Activated T-helper 2 cell treated with anti-CD3 and anti-CD28 coated beads, Interferon-gamma antibody, Interleukin-2, Interleukin-4, amounts not matched to agents 10 μg/mL and 5 μg/mL and 100 μg/mL, durations not matched to agents 14 hours and 24 hours and 36 hours (primary cell): ENCODE data around the gene DHRS2. TPM values are rescaled to one million over a fixed set of nuclear protein-coding genes. Genes with fewer than 3 reads are reported as not detected.
A peak's percentile ranks its signal among the peaks of the same experiment; 100 is the strongest.
"Not testable (repeated sequence)": the region's sequence is repeated elsewhere in the genome, so short reads cannot be mapped to it uniquely, and the experiment has no call there.

Source experiments
- DNase-seq: peaks from one replicate; pipeline ENCODE4 v3.0.0; 2021; ENCODE audit warnings: low spot score
- H3K27ac Mint-ChIP-seq: one replicate; pipeline ENCODE4 v1.8.0; 2021; ENCODE audit warnings: mixed read lengths
- H3K27me3 Mint-ChIP-seq: one replicate; pipeline ENCODE4 v1.8.0; 2021; ENCODE audit warnings: low read depth, mixed read lengths
- H3K36me3 Mint-ChIP-seq: one replicate; pipeline ENCODE4 v1.8.0; 2021; ENCODE audit warnings: low read depth, mixed read lengths
- H3K4me1 Mint-ChIP-seq: one replicate; pipeline ENCODE4 v1.8.0; 2021; ENCODE audit warnings: low read depth, mixed read lengths
- H3K4me3 Mint-ChIP-seq: one replicate; pipeline ENCODE4 v1.8.0; 2021; ENCODE audit warnings: low read depth, mild to moderate bottlenecking, moderate library complexity, mixed read lengths
- H3K9me3 Mint-ChIP-seq: one replicate; pipeline ENCODE4 v1.8.0; 2021; ENCODE audit warnings: mixed read lengths
- intact Hi-C: fragments of 100-400 bp; cut with micrococcal nuclease; formaldehyde crosslinking; loops from one replicate; pipeline ENCODE4 v1.15.1; 2023
- total RNA-seq: library from RNA; stranded (reverse); gene quantifications from 2 replicates; pipeline ENCODE4 v1.2.3, GENCODE V29; 2022

DHRS2 gene
- total RNA-seq, 1 donor from 2014 or later: 2.2 TPM

DNA sequence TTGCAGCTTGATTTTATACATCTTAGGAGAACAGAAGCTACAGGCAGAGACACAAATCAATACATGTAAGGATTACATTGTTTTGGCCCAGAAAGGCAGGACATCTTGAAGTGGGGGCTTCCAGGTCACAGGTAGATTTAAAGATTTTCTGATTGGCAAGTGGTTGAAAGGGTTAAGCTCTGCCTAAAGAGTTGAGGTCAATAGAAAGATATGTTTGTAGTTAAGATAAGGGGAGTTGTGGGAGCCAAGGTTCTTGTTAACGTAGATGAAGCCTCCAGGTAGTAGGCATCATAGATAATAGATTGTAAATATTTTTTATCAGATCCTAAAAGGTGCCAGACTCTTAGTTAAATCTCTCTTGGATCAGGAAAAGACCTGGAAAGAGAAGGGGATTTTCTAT lies 5.5 kb upstream of the DHRS2 start:
- Mint-ChIP-seq H3K27me3 (peaks cover 6% of the 10 kb centered on the region), H3K27ac (no peak overlapping the region), H3K4me1 (peaks cover 15% of the 10 kb centered on the region), H3K36me3 (no peaks in the 10 kb centered on the region), H3K9me3 (peaks cover 3% of the 10 kb centered on the region), H3K4me3 (no peak overlapping the region)
- intact Hi-C loops: no loop called here
- DNase-seq: no peak

GRCh38 chr14:23631234-23631633 lies 4.9 kb upstream of the DHRS2 start:
- DNase-seq: no peak
- no peak overlapping the region for H3K4me3 Mint-ChIP-seq
- H3K36me3 Mint-ChIP-seq: no peaks in the 10 kb centered on the region
- H3K9me3 Mint-ChIP-seq: no peaks in the 10 kb centered on the region
- intact Hi-C loops: no loop called here
- peaks cover 6% of the 10 kb centered on the region for H3K27me3 Mint-ChIP-seq
- peaks cover 15% of the 10 kb centered on the region for H3K4me1 Mint-ChIP-seq
- no peak overlapping the region for H3K27ac Mint-ChIP-seq

- intact Hi-C loops: loop anchor here (1.0 kb wide), 1 partner anchor 43 kb away; no protein-coding TSS in a partner anchor
- Mint-ChIP-seq H3K36me3 (no peaks in the 10 kb centered on the region), H3K9me3 (no peaks in the 10 kb centered on the region), H3K27ac (peak overlapping the region; percentile 0), H3K27me3 (peaks cover 4% of the 10 kb centered on the region), H3K4me1 (peaks cover 15% of the 10 kb centered on the region), H3K4me3 (no peak overlapping the region)
- DNase-seq: peak; percentile 52
These were observed 4.3 kb upstream of the DHRS2 start for GRCh38 chr14:23631702-23632460.

DNA sequence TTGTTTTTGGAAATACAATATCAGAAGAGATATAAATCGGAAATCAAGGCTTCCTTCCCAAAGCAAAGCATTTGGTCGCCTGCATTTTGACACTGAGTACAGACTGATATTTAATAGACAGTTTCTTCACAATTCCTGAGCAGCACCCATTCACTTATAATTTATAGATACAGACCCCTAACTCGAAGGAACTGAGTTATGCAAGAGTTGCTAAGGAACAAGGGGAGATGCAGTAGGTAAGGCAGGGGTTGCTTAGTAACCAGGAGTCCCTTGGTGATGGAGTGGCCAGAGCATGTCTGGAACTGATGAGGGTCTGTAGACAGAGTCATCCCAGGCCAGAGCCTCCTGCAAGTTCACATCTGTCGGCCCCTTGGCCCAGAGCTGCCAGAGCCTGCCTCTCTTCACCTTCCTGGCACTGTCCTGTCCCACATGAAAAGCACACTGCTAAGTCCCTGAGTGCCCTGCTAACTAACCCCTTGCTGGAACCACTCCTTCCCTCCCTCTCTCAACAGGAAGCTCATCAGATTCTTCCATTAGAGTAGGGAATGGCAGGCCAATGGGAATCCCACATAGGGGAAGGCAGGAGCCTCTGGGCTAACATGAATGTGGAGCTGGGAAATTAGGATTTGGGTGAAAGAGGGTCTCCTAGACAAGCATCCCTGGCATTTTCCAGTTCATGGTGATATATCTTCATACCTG lies 3.6 kb upstream of the DHRS2 start:
- Mint-ChIP-seq H3K36me3 (no peaks in the 10 kb centered on the region), H3K9me3 (no peaks in the 10 kb centered on the region), H3K4me1 (peaks cover 15% of the 10 kb centered on the region), H3K27ac (no peak overlapping the region), H3K4me3 (no peak overlapping the region), H3K27me3 (peaks cover 4% of the 10 kb centered on the region)
- intact Hi-C loops: loop anchor here (1.0 kb wide), 1 partner anchor 43 kb away; no protein-coding TSS in a partner anchor
- no peak for DNase-seq

DNA sequence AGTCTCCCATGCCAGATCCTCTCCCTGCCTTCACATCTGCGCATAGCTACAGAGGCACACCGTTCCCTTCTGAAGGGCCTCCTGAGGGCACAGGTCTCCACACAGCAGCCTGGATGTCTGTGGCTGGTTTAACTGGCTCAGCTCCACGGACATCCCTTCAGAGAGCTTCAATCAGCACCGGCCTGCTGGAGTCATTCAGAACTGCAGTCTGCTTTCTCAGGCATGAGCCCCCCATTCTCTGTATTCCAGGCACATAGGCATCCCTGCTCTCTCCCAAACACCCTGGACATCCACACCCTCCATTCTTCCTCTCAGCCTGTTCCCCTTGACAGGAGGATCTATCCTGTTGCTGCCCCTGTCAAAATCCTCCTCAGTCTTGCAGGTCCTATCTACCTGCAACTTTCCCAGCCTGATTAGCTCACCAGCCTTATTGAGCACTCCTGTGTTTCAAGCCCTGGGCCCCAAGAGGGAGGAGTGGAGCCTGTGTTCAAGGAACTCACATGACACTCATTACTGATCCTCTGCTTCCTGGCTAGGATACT lies 2.9 kb upstream of the DHRS2 start:
- no peak overlapping the region for H3K4me3 Mint-ChIP-seq
- no peak overlapping the region for H3K27ac Mint-ChIP-seq
- no peak for DNase-seq
- H3K27me3 Mint-ChIP-seq: peaks cover 4% of the 10 kb centered on the region
- H3K4me1 Mint-ChIP-seq: peaks cover 15% of the 10 kb centered on the region
- H3K36me3 Mint-ChIP-seq: no peaks in the 10 kb centered on the region
- H3K9me3 Mint-ChIP-seq: no peaks in the 10 kb centered on the region
- intact Hi-C loops: no loop called here

- peaks cover 13% of the 10 kb centered on the region for H3K4me1 Mint-ChIP-seq
- H3K27me3 Mint-ChIP-seq, intact Hi-C loops, H3K27ac Mint-ChIP-seq, H3K4me3 Mint-ChIP-seq, H3K9me3 Mint-ChIP-seq, DNase-seq, H3K36me3 Mint-ChIP-seq: not testable (repeated sequence)
These were observed 1.3 kb upstream of the DHRS2 start for GRCh38 chr14:23634698-23635412.

- H3K4me3 Mint-ChIP-seq, DNase-seq, H3K9me3 Mint-ChIP-seq, intact Hi-C loops, H3K36me3 Mint-ChIP-seq, H3K27ac Mint-ChIP-seq, H3K4me1 Mint-ChIP-seq, H3K27me3 Mint-ChIP-seq: not testable (repeated sequence)
These were observed 1.1 kb downstream of the DHRS2 start for GRCh38 chr14:23637312-23637654.

- H3K27me3 Mint-ChIP-seq, intact Hi-C loops, H3K27ac Mint-ChIP-seq, H3K4me1 Mint-ChIP-seq, H3K4me3 Mint-ChIP-seq, H3K9me3 Mint-ChIP-seq, H3K36me3 Mint-ChIP-seq, DNase-seq: not testable (repeated sequence)
These were observed 1.7 kb downstream of the DHRS2 start for GRCh38 chr14:23637655-23638413.

DNA sequence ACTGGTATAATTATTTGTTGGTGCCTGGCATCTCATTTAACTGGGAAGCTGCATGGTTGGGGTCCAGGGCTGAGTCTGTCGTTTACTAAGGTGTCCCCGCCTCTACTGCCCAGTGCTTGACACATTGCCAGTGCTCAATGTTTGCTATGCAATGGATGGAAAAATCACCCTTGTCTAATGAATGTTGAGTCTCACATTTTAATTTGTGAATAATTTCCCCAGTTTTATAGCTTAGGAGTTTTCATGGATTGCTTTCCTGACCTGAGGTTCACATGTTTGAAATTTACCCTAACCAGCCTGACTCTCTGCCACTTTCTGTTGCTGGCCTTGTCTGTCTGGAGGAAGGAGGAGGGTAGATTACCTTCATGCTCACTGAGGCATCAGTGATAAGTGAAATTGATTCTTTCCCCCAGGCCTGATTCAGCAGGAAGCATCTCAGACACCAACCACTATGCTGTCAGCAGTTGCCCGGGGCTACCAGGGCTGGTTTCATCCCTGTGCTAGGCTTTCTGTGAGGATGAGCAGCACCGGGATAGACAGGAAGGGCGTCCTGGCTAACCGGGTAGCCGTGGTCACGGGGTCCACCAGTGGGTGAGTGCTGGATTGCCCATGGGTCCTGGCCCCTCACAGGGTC lies 2.4 kb downstream of the DHRS2 start:
- Mint-ChIP-seq H3K27me3 (no peaks in the 10 kb centered on the region), H3K4me1 (no peaks in the 10 kb centered on the region), H3K27ac (no peak overlapping the region), H3K4me3 (no peak overlapping the region), H3K36me3 (no peaks in the 10 kb centered on the region), H3K9me3 (no peaks in the 10 kb centered on the region)
- no peak for DNase-seq
- intact Hi-C loops: no loop called here

DNA sequence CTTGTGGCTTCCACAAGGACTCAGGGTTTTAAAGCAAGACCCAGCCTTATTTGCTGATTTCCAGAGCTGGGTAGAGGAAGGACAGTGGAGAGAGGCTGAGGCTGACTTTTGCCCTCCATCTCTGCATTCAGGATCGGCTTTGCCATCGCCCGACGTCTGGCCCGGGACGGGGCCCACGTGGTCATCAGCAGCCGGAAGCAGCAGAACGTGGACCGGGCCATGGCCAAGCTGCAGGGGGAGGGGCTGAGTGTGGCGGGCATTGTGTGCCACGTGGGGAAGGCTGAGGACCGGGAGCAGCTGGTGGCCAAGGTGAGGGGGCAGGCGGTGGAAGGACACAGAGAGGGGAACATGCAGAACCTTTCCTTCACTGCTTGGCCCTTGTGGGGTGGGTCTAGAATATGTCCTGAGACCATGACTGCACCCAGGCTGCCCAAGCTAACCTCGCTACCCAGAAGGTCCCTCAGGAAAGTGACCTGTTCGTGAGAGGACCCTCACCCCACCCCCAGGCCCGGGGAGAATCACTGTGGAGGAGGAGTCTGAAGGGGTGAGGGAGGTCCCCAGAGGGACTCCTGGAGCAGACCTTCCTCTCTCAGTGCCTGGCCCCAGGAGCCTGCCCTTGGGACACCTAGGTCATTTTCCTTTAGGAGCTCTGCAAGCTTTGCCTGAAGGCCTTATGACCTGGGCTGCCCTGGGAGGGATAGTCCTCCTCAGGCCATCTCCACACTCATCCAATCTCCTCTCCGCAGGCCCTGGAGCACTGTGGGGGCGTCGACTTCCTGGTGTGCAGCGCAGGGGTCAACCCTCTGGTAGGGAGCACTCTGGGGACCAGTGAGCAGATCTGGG lies 3.1 kb downstream of the DHRS2 start:
- Mint-ChIP-seq H3K27me3 (no peaks in the 10 kb centered on the region), H3K27ac (no peak overlapping the region), H3K36me3 (no peaks in the 10 kb centered on the region), H3K4me1 (no peaks in the 10 kb centered on the region), H3K9me3 (no peaks in the 10 kb centered on the region), H3K4me3 (no peak overlapping the region)
- DNase-seq: no peak
- intact Hi-C loops: no loop called here

- no peak overlapping the region for H3K27ac Mint-ChIP-seq
- H3K27me3 Mint-ChIP-seq: no peaks in the 10 kb centered on the region
- DNase-seq: no peak
- H3K4me3 Mint-ChIP-seq: no peak overlapping the region
- intact Hi-C loops: no loop called here
- no peaks in the 10 kb centered on the region for H3K9me3 Mint-ChIP-seq
- no peaks in the 10 kb centered on the region for H3K4me1 Mint-ChIP-seq
- no peaks in the 10 kb centered on the region for H3K36me3 Mint-ChIP-seq
These were observed 3.8 kb downstream of the DHRS2 start for GRCh38 chr14:23639891-23640523.
